Measurements from ENCODE around the gene PRCD. TPM values are rescaled to one million over a fixed set of nuclear protein-coding genes. Genes with fewer than 3 reads are reported as not detected.

Gene PRCD
- total RNA-seq, 4 donors from 2014 or later, result 0.73 to 2.5 (median 1.4) TPM; not detected in 1

DNA sequence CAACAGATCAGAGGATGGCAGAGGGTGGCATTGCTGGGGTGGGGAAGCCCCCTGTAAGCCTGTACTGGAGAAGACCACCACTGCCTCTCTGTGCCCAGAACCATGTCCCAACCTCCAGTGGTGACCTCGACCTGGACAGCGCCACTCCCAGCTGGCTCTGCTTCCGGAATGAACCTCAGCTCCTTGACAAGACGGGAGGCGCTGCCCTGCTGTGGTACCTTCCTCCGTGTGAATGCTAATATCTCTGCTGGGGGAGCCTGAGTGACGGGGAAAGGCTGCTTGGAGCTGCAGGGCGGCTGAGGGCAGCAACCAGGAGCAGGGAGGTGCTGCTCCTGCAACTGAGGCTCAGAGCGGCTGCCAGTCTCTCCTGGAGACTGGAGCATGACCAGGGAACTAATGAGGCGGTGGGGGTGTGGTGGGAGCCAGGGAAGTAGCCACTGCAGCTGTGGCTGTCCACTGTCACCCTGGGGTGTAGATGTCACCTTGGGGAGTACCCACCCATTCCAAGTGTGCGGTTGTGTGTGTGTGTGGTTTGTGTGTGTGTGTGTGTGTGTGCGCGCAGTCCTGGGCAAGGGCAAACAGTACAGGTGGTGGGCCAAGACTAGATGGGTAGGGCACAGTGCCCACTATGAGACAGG, 6.2 kb downstream of the PRCD start:
- H3K27me3 ChIP-seq, result peaks cover 0 to 10% (median 0%) of the 10 kb centered on the region in 4 donors
- peaks cover 11 to 97% (median 33%) of the 10 kb centered on the region in 3 donors for H3K4me1 ChIP-seq
- intact Hi-C loops (cut with DNase I), result no loop called here
- H3K27ac ChIP-seq, result no peak overlapping the region
- H3K9me3 ChIP-seq, result no peaks in the 10 kb centered on the region
- no peak overlapping the region for H3K4me3 ChIP-seq
- TF ChIP-seq, protein P1, sequence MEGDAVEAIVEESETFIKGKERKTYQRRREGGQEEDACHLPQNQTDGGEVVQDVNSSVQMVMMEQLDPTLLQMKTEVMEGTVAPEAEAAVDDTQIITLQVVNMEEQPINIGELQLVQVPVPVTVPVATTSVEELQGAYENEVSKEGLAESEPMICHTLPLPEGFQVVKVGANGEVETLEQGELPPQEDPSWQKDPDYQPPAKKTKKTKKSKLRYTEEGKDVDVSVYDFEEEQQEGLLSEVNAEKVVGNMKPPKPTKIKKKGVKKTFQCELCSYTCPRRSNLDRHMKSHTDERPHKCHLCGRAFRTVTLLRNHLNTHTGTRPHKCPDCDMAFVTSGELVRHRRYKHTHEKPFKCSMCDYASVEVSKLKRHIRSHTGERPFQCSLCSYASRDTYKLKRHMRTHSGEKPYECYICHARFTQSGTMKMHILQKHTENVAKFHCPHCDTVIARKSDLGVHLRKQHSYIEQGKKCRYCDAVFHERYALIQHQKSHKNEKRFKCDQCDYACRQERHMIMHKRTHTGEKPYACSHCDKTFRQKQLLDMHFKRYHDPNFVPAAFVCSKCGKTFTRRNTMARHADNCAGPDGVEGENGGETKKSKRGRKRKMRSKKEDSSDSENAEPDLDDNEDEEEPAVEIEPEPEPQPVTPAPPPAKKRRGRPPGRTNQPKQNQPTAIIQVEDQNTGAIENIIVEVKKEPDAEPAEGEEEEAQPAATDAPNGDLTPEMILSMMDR (IDR thresholded peaks at IDR 0.05), result no peak
- TF ChIP-seq POLR2A (IDR thresholded peaks at IDR 0.05), result no peak
- no peak for DNase-seq
- 20 to 72% methylated on average over 1 to 10 of the region's 13 CpGs for WGBS, 2 donors
- no peaks in the 10 kb centered on the region for H3K36me3 ChIP-seq

DNA sequence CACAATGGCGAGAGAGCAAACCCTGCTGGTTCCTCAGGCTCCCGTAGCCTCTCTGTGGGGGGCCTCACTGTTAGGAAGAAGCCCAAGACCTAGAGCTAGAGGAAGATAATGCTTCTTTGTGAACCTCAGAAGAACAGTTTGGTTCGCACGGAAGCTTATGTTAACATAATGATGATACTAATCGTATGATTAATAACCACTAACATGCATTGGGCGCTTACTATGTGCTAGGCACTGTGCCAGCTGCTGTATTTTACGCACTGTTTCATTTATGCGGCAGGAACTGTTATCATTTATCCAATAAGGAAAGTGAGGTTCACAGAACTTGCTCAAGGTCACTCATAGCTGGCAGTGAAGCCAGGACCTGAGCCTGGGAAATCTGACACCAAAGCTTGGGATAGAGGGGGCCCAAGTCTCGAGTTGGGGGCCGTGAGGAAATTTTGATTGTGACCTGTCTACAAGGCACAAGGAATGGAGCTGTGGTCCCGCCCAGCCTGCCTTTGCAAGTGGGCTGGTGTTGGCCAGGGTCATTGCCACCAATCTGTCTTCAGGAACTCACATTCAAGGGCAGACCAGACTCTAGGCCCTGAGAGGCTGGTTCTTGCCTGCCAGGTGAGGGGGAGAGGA, 6.8 kb downstream of the PRCD start:
- intact Hi-C loops (cut with DNase I), result no loop called here
- H3K4me3 ChIP-seq, result no peak overlapping the region
- no peaks in the 10 kb centered on the region for H3K9me3 ChIP-seq
- 27 to 35% methylated on average over 9 to 11 of the region's 11 CpGs for WGBS, 2 donors
- H3K27me3 ChIP-seq, result peaks cover 0 to 10% (median 0%) of the 10 kb centered on the region in 4 donors
- peaks cover 16 to 97% (median 35%) of the 10 kb centered on the region in 3 donors for H3K4me1 ChIP-seq
- H3K36me3 ChIP-seq, result no peaks in the 10 kb centered on the region
- peak overlapping the region in 2 of 4 donors; percentile 0 to 18 for H3K27ac ChIP-seq
- DNase-seq, result no peak
- TF ChIP-seq POLR2A (IDR thresholded peaks at IDR 0.05), result no peak
- TF ChIP-seq, protein P1 (IDR thresholded peaks at IDR 0.05), result no peak

DNA sequence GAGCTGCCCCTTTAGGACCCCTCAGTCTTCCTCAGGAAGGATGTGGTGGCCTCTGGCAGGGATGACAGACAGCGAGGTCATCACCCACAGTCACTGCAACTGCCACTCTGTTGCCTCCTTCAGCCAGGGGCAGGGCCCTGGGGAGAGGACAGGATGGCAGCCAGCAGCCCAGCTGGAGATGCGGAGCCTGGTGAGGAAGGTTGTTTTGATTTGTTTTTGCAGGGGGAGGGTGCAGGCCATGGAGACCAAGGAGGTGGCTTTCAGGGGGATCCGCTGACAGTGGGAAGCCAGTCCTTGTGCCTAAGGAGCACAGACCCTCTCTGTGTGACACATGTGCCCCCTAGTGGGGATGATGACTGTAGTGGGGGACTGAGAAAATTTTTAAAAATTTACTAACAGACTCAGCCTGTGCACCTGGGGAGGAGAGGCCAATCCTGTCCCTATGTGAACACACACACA, 7.4 kb downstream of the PRCD start:
- intact Hi-C loops (cut with DNase I), result no loop called here
- H3K4me1 ChIP-seq, result peaks cover 16 to 96% (median 36%) of the 10 kb centered on the region in 3 donors
- peaks cover 0 to 10% (median 0%) of the 10 kb centered on the region in 4 donors for H3K27me3 ChIP-seq
- H3K27ac ChIP-seq, result peak overlapping the region in 2 of 4 donors; percentile 0 to 18
- H3K36me3 ChIP-seq, result no peaks in the 10 kb centered on the region
- no peaks in the 10 kb centered on the region for H3K9me3 ChIP-seq
- 0 to 19% methylated on average over 1 to 2 of the region's 3 CpGs for WGBS, 2 donors
- DNase-seq, result no peak
- TF ChIP-seq, protein P1 (IDR thresholded peaks at IDR 0.05), result peak; percentile 51 to 68 (median 66)
- no peak for TF ChIP-seq POLR2A (IDR thresholded peaks at IDR 0.05)
- no peak overlapping the region for H3K4me3 ChIP-seq

DNA sequence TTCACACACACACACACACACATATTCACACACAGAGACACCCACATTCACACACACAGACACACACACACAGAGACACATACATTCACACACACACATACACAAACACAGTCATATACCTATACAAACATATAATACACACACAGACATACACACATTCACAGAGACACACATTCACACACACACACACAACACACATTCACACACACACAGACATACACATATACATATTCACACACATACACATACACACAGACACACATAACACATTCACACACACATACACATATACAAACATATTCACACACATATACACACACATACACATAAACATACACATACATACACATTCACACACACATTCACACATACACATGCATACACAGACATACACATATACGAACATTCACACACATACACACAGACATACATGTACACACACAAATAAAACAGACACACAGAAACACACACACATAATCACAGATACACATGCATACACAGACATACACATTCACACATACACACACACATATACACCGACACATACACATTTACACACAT, 7.9 kb downstream of the PRCD start:
- WGBS, 2 donors, result 68 to 73% methylated on average over 2 of the region's 2 CpGs
- Histone ChIP-seq H3K27ac (no peak overlapping the region), H3K4me1 (peaks cover 16 to 91% (median 36%) of the 10 kb centered on the region in 3 donors), H3K27me3 (peaks cover 0 to 10% (median 0%) of the 10 kb centered on the region in 4 donors), H3K9me3 (no peaks in the 10 kb centered on the region), H3K36me3 (no peaks in the 10 kb centered on the region), H3K4me3 (no peak overlapping the region)
- intact Hi-C loops (cut with DNase I), result no loop called here
- TF ChIP-seq POLR2A (IDR thresholded peaks at IDR 0.05), result no peak
- TF ChIP-seq, protein P1 (IDR thresholded peaks at IDR 0.05), result no peak
- no peak for DNase-seq

Data from esophagus squamous epithelium (tissue), 5 donors.